Colon (tissue), 2 donors: ENCODE results near the gene DPP3.

Source experiments
- FAIRE-seq: peaks from 2 replicates; lab custom pipeline; 2012; peaks lifted over from hg19 to GRCh38; lab: Jason Lieb, UNC
- donor health status: control.
- donor health status: control.

DPP3 gene

GRCh38 chr11:66464916-66465315, 15.3 kb upstream of the DPP3 start:
- no peak for FAIRE-seq

- FAIRE-seq: no peak
Observed at GRCh38 chr11:66465373-66466224, 14.6 kb upstream of the DPP3 start.

- FAIRE-seq: no peak
Observed at GRCh38 chr11:66466225-66467033, 13.8 kb upstream of the DPP3 start, which contains the start of gene PELI3. Gene PELI3 (plus strand): TSS chr11:66466905. CDS start chr11:66468129, 1,224 bp downstream.

DNA sequence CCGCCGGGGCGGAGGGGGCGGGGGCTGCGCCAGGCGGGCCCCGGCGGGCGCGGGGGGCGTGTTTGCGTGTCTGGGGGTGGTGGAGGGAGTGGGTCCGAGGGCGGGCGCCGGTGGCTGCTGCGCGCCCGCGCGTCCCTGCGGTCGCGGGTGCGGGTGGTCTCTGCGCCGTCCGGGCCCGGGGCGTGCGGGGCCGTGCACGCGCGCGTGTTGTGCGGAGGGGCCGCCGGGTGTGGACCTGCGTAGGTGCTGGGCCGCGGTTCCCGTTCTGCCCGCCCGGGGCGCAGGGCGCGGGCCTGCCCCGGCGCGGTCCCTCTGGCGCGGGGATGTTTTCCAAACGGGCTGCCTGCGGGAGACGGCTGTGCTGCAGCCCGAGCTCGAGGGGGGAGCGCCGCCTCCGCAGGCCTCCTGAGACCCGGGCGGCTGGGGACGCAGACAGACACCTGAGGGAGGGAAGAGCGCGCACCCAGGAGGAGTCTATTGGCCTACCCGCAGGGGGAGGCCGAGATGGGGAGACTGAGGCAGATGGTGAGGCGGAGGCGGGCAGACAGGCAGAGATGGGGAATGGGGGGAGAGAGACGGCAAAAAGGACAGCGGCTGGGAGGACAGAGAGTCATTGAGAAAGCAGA, 13.1 kb upstream of the DPP3 start:
- no peak for FAIRE-seq

DNA sequence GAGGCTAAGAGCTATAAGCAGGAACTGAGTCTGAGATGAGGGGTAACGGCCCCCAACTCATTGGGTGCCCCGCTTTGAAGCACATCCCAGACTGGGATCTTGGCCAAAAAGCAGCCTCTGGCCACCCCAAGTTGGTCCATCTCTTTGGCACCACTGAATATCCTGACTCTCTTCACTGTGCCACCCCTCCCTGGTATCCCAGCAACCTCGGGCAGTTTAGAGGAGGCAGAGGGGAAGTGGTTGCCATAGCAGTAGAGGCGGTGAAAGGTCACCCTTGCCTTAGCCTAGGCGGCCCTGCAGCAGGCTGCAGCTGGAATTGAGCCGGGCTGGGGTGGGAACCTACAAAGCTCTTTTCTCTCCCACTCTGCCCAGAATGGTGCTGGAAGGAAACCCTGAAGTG, 12.5 kb upstream of the DPP3 start:
- FAIRE-seq: no peak

- no peak for FAIRE-seq
Observed at GRCh38 chr11:66468691-66469090, 11.5 kb upstream of the DPP3 start.

GRCh38 chr11:66469441-66469840, 10.8 kb upstream of the DPP3 start:
- no peak for FAIRE-seq

- FAIRE-seq: no peak
Observed at GRCh38 chr11:66470015-66470414, 10.2 kb upstream of the DPP3 start.

DNA sequence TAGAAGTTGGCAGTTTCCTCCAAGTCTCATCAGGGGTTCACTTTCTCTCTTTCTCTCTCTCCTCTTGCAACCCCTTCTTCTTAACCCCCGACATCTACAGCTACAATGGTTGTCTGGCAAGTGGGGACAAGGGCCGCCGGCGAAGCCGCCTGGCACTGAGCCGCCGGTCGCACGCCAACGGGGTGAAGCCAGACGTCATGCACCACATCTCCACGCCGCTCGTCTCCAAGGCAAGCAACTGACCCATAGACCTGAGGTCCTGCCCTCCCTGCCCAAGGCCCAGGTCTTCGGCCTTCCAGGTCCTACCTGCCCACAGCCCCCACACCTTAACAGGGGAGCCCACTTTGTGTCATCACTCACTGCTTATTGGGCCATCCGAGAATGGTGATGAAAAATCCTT, 9.1 kb upstream of the DPP3 start:
- no peak for FAIRE-seq

- no peak for FAIRE-seq
Observed at GRCh38 chr11:66472054-66472453, 8.2 kb upstream of the DPP3 start.

GRCh38 chr11:66473167-66473566, 7.1 kb upstream of the DPP3 start:
- FAIRE-seq: no peak

GRCh38 chr11:66473608-66474515, 6.4 kb upstream of the DPP3 start:
- FAIRE-seq: no peak

DNA sequence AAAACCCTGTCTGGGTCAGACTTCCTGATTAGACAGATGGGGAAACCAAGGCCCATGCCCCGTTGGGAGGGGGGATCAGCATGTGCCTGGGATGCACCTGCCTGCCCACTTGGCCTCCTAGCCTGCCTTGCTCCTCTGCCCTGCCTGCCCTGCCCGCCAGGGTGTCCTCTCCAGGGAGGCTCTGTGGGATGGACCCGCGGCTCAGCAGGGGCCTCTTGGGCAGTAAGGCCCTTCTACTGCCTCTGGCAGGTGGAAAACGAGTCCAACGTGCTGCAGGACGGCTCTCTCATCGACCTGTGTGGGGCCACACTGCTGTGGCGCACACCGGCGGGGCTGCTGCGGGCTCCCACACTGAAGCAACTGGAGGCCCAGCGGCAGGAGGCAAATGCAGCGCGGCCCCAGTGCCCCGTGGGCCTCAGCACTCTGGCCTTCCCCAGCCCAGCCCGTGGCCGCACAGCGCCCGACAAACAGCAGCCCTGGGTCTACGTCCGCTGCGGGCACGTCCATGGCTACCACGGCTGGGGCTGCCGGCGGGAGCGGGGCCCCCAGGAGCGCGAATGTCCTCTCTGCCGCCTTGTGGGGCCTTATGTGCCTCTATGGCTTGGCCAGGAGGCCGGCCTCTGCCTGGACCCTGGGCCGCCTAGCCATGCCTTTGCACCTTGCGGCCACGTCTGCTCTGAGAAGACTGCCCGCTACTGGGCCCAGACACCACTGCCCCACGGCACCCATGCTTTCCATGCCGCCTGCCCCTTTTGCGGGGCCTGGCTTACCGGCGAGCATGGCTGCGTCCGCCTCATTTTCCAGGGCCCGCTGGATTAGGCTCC, 4.7 kb upstream of the DPP3 start:
- FAIRE-seq: no peak

DNA sequence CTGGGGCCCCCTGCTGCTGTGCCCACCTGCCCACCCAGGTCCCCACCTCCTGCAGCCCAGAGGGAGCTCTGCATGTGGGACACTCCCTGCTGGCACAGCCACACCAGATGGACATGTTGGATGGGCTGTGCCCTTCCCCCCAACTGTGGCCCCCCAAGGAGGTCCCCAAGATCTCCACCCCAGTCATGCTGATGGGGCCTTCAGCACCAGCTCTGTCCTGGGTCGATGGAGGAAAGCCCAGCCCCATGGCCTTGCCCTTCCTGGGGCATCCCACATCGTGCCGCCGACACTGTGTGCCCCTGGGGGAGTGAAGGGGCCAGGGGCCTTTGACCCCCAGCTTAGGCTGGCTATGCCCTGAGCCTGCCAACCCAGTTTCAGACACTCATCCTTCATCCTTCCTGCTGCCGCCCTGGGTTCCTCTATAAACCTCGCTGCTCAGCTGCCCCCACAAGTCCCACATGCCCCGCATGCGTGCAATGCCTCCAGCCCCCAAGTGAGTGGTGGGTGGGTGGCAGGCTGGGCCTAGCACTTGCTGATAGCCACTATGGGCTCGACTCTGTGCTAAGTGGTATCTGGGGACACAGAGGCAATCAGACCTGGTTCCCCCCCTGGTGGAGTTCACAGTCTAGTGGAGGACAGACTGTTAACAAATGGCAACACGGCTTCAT, 3.9 kb upstream of the DPP3 start:
- FAIRE-seq: no peak

GRCh38 chr11:66476841-66477251, 3.4 kb upstream of the DPP3 start:
- FAIRE-seq: no peak

DNA sequence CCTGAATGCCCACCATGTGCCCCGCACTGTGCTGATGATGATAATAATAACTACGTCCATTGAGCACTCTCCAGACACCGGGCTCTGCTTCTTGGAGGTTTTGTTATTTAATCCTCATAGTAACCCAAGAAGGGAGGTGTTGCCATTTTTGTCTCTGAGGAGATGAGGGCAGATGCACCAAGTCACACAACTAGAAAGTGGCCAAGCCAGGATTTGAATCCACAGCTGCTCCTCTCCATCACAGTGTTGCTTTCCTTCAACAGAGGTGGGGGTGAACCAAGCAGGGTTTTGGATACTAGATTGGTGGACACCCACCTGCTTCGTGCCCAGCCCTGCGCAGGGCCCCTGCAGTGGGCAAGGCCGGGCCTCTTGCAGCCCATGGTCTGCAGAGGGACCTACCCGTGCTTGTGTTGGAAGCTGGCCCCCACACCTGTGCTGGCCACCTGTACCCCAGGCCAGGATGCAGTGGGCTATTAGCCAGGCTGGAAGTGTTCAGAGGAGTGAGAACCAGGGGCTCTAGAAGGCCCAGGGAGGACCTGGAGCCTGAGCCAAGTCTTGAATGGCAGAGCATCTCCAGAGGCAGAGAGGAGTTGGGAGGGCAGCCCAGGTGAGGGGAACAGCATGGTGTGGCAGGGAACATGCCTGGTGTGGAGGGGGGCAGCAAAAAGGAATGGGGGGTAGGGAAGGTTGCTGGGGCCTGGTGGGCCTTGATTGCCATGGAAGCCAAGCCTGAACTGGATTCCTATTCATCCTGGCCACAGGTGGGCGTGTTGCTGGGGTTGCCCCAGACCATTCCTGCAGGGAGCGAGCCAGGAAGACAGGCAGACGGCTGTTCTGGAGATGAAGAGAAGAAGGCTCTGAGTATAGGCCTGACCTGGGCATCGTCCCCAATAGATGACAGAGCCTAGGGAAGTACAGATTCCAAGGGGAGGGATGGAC, 2.7 kb upstream of the DPP3 start:
- no peak for FAIRE-seq

- FAIRE-seq: no peak
Observed at GRCh38 chr11:66478729-66479393, 1.4 kb upstream of the DPP3 start.

GRCh38 chr11:66479394-66480116, 679 bp upstream of the DPP3 start:
- no peak for FAIRE-seq
